Fibroblast of skin of scalp (primary cell): ENCODE measurements around the gene HIRA.
A peak's percentile ranks its signal among the peaks of the same experiment; 100 is the strongest.
"Not testable (repeated sequence)": the region's sequence is repeated elsewhere in the genome, so short reads cannot be mapped to it uniquely, and the experiment has no call there.

Source experiments
- DNase-seq: peaks from one replicate; pipeline ENCODE4 v3.0.0-alpha.2; 2013

The HIRA gene

DNA sequence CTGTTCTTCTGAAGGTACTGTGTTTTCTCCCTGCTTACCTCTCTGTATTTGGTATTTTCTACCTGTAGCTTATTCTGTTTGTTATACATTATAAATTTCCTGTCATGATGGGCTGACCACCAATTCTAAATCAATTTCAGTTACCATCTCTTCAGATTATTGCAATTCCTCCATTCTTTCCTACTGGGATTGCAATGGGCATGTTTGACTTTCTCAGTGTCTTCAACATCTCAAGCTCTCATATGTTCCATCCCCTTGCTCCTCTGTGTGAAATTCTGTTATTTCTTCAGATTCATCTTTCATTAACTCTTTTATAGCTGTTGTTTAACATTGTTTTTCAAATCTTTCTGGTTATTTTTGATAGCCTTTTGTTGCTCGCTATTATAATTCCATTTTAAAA is 31.5 kb upstream of the HIRA start:
- DNase-seq, result no peak

DNA sequence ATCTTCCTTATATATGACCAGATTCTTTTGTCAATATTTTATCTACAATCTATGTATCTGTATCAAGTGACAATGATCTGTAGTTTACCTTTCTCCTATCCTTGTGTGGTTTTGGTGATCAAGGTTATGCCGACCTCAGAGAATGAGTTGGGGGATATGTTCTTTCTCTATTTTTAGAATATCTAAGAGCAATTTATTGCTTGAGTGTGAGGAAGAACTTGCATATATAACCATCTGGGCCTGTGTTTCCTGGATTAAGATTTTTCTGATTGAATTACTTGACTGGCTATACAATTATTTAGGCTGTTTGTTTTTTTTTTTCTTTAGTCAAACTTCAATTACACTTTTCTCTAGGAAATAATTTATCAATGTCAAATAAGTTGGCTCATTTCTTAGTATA is 30.0 kb upstream of the HIRA start:
- no peak for DNase-seq

DNA sequence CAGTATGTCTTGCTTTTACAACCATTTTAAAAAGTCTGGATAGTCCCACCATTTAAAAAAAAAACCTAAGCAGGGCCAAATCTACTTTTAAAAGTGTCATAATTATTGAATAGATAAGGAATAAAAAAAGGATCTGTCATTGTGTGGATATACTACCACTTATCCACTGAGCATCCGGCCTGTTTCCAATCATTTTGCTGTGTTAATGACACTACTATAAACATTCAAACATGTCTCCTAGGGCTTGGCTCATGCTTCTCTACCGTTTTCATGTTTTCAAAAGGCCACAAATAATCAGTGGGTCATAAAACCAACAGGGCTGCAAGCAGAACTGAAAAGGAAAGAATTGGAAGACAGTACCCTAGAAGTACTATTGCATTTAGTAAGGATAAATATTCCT is 28.5 kb upstream of the HIRA start:
- no peak for DNase-seq

DNA sequence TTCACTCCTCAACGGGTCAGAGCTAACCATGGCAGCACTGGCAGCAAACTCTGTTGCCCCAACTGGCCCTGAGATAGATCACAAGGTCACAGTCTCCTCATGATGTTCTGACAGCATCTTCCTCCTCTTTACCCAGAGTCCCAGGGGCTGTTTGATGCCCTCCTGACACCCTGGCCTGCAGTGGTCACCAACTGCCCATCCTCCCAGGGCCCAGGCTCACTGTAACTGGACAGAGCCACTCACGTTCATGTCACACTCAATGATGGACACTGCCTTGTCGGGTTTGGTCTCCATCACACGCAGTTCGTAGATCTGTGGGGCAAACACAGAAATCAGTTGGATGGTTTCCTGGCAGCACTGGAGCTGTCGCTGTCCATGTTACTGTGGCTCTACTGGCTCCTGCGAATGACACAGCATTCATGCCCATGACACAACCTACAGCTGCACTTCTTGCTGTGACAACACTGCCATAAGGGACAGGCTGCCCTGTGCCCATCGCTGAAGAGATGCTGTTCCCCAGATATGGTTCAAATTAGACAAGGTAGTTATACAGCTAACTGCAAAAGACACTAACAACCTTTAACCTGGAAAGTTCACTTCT is 26.4 kb upstream of the HIRA start:
- DNase-seq, result no peak

DNA sequence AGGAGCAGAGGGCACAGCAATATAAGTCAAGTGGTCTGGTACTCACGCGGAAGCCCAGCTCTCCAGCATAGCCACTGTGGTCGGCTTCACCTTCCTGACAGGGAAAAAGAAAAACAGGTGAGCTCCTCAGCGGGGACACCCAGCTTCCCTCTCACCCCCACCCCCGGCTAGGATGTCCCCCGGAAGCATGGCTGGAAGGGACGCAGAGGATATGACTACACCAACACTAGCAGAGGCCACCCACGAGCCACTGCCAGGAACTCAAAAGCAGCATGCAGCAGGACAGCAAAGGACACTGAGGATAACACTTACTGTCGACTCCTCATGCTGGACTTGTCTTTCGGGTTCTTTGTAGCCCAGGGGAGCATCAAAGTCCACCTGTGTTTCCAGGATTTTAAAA is 25.0 kb upstream of the HIRA start:
- no peak for DNase-seq

DNA sequence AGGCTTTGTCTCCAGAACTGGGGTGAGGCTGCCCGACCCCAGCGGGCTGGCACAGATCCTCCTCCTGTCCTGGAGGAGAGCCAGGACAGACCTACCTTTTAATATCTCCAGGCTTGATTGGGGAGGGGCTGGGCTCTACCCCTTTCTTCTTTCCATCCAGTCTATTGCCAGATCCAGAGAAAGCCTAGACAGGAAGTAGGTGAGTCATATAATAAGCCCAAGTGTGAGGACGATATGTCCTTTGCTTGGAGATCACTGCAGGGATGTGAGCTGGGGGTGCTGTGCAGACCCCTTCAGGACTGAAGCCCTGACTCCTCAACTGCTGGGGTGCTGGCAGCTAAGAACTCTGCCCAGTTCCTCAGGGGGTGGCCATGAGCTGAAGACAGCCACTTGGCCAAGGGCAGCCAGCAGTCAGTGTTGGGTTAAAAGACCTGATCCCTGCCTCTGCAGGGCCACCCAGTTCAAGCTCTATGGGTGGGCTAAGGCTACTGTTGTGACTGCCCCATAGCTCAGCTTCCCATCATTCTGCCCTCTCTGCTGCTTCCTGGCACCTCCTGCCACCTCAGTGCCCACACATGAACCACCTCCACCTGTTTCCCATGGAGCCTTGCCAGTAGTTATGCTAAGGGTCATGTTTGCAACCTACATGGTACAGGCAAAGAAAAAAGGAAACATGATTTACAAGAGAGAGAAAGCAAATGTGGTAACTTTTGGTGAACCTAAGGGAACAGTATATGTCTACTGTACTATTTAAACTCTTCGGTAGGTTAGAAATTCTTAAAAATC is 24.2 kb upstream of the HIRA start:
- no peak for DNase-seq

DNA sequence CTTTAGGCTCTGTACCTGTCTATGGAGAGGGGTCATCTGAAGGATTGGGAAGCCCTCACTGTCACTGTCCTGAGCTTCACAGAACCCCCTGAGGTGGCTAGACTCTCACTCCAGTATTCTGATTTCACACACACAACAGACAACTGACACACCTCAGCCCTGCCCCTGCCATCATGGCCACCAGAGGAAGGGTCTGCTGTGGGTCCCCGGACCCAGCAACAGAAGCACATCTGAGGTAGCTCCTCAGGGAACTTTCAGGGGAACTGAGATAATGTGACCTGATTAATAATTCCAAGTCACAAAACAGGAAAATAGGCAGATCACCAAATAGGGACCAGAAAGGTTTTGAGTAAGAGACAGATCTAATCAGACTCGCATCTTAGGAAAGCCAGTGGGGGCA is 23.5 kb upstream of the HIRA start:
- DNase-seq, result no peak

DNA sequence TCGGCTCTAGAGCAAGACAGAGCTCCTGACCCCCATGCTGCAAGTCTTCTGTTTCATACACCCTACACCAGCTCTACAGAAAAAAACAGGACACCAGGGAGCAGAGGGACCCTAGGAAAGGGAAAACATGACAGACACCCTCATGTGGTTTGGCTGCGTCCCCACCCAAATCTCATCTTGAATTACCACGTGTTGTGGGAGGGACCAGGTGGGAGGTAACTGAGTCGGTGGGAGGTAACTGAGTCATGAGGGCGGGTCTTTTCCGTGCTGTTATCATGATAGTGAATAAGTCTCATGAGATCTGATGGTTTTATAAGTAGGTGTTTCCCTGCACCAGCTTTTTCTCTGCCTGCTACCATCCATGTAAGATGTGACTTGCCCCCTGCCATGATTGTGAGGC is 22.6 kb upstream of the HIRA start:
- DNase-seq, result no peak

DNA sequence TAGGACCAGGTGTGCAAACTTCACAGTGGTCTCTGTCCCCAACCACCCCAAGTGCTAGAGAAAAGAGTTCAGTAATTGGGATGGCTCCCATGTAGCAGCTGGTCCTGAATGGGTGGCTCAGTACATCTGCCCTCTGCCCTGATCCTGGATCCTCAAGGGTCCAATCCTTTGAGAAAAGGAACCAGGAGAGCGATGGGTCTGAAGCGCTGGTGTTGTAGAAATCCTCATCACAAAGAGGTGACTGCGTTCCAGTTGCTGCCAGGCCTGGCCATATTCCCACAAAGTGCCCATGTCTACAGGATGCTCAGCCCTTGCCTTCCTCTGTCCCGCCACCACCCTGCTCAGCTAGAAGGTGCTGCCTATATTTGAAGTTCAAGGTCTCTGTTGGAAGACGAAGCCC is 22.2 kb upstream of the HIRA start:
- DNase-seq, result no peak

DNA sequence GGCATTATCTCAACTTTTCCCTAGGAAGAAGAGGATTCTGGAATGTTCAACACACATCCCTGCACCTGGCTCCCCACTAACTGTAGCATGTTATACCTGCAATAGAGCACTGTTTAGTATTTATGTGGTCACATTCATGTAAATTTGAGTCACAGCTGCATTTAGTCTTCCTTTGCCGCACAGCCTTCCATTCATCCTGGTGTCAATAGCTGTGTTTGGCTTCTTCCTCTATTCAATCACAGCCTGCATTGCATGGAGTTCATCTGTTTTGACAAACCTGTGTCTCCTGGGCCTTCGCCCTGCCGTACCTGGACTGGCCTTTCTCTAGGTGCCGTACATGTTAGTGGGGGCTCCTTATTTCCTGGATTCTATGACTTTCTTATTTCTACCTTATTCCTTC is 20.0 kb upstream of the HIRA start:
- DNase-seq, result no peak

DNA sequence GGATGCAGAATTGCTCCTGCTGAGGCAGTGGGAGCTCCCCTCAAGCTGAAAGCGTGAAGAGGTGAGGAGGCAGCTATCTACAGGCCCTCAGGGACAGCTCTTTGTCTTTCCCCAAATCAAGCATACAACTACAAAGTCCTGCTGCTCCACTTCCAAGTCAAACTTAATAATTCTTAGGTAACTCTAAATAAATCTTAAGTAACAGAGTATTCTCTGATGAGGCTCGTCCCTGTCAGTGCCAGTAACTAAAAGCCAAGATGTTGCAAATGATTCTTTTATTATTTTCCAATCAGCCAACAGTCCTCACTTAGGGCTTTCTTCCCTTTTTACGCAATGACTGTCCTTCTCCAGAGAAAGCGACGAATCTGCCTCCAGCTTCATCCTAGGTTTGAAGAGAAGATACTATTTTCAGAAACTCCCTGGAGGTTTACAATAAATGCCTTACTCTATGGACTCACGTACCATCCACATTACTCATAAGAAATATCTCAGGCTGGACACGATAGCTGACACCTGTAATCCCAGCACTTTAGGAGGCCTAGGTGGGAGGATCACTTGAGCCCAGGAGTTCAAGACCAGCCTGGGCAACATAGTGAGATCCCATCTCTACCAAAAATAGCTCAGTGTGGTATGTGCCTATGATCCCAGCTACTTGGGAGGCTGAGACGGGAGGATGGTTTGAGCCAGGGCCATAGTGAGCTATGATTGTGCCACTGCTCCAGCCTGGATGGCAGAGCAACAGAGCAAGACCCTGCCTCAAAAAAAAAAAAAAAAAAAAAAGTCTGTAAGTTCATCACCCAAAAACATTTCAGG is 19.0 kb upstream of the HIRA start:
- DNase-seq, result no peak

DNA sequence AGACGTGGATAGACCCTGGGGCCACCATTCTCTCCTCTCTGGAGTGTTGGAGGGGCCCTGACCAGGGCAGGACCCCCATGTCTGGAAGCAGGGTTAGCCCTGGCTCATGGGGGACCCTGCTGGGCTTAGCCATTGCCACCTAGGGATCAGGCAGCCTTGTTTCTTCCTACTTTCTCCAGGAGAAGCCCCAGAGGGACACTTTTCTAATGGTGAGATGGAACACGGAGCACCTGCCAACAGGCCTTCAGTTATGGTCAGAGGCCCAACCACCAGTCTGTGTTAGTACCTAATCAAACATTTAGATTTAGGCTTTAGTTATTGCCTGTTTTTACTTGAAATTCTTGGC is 17.9 kb upstream of the HIRA start:
- DNase-seq, result no peak

DNA sequence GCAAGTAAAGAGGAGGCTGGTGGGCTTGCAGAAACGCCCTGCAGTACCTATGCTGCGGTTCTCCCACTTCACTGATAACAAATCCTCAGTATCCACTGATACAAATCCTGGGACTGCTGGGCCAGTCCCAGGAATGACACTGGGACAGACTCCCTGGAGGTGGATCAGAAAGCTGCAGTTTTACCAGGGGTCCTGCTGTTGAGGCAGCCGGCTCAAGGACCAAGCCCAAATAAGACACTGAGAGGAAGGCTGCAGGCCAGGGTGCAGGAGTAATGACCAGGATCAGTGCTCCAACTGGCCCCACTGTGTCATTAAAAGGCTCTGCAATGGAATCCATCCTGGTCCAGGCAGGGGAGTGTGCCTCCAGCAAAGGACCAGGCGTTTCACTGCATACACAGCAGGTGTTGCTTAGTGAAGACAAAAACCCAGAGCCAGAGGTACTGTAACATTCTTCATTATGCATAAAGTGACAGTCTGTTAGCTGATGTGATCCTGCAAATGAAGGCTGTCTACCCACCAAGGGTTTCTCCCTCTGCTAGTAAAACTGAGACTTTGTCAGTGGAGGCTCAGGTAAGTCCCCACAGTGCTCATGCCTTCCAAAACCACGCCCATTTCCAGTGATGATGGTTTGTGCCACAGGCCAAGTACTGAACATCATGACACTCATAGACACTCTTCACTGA is 17.3 kb upstream of the HIRA start:
- no peak for DNase-seq

DNA sequence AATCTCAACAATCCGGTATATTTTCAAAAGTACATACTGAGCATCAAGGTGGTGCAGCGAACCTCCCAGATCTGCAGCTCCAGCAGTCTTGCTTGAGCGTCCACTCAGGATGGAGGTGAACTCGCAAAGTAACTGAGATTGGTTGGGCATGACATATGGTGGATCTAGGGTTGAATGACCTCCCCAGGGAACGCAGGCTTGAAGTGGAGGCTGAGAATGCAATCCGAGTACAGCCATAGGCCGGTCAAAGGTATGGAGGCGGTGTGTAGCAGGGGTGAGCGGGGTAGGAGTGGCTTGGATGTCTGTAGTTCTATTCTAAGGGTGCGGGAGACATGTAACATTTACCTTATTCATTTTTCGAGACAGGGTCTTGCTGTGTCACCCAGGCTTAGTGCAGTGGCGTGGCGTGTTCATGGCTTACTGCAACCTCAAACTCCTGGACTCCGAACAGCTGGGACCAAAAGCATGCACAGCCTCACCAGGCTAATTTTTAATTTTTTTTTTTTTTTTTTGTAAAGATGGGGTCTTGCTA is 16.6 kb upstream of the HIRA start:
- DNase-seq, result peak; percentile 70

DNA sequence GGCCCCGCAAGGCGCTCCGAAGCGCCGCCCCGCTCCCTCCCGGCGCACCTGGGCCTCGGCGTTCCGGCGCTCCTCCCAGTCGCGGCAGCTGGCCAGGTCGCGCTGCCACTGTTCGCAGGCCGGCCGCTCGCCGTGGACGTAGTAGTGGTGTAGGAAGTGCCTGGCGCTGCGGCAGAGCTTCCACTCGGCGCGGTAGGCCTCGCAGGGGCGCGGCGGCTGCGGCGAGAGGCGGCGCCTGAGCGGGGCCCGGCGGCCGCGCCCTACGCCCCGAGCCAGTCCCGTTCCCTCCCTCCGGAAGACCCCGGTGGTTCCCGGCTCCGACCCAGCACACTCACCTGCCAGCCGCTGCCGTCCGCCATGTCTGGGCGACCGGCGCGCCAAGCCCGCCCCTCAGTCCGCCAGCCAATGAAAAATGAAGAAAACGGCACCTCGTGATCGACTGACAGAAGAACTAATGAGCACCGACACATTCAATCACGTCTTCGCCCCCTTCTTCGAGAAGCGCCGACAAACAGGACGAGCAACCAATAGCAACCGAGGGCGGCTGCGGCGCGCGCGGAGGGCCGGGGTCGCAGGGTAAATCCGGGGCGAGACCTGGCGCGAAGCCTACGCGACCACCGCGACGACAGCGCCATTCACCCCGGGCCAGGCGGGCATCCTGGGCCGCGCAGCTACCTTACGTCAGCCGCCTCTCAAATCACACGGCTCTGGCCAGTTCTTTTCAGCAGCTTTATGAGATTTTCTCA is 16.0 kb upstream of the HIRA start, which contains the start of gene C22orf39:
TSS of gene C22orf39 (minus strand) at position 382 of the 746 bp plus-strand sequence. CDS start at position 359, 23 bp downstream.
- DNase-seq, result peak; percentile 92

DNA sequence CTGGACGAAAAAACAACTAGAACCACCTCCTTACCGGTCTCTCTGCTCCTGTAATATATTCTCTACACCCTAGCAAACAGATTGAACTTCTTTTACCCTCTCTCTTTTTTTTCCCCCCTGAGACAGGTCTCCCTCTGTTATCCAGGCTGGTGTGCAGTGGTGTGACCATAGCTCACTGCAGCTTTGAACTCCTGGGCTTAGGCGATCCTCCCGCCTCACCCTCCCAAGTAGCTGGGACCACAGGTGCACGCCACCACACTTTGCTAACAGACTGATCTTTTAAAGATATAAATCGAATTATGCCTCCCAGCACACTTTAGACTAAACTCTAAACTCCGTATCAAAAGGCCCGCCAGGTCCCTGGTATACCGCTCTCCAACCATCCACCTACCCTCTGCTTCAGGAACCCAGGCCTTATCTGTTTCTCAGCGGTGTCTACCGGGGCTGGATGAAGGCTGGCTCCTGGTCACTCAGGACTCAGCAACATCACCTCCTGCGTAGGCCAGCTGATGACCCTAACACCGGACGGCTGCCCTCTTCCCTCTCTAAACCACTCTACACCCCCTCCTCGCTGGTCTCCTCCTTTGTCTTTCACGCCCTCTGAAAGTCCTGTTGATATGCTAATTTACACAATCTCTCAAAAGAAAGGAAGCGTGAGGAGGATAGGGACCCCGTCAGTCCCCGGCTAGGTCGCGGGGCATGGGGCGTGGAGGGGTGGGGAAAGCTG is 15.2 kb upstream of the HIRA start:
- no peak for DNase-seq

DNA sequence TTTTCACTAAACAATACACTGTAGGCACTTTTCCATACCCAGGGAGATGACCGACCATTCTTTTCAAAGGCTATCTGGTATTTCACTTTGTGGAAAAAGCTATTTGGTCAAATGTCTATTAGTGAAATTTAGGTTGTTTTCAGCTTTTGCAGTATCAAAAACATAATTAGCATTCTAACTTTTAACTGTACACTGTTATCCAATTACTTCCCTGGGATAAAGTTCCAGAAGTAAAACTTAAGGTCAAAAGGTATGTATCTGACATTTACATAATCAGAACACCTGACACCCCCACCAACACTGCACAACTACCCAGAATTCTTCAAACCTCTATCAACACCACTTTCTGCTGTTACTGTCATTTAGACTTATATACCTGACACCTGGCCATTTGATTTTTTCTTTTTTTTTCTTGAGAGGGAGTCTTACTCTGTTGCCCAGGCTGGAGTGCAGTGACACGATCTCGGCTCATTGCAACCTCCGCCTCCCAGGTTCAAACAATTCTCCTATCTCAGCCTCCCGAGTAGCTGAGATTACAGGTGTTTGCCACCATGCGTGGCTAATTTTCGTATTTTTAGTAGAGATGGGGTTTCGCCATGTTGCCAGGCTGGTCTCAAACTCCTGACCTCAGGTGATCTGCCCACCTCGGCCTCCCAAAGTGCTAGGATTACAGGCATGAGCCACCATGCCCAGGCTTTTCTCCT is 13.9 kb upstream of the HIRA start:
- DNase-seq, result not testable (repeated sequence)

DNA sequence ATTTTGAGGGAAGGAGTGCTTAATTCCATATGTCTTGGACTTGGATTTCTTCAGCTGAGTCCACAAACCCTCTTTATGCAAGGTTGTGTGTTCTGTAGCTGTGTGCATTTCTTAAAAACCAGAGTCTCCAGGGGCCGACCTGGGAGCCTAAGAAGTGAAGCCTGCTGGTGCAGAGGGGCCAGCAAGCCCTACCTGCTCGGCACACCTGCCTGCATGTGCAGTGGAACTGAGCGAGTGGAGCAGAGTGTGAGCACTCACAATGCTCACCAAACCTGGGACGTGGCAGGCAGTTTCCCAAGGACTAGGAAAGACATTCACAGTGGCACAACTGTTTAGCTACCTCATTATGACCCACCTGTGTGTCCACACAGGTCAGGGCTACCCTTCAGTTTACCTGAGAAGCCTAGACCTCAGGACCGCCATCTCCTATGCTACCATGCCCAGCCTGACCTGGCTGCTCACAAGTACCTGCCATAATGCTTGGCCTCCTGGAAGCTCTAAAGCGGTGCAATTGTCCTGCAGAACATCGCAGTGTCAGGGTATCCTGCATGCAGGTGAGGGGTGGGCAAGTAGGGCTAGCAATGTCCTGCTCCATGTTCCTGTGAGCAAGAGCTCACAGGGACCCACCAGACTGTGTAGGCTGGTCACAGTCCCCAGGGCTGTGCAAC is 12.1 kb upstream of the HIRA start:
- no peak for DNase-seq

DNA sequence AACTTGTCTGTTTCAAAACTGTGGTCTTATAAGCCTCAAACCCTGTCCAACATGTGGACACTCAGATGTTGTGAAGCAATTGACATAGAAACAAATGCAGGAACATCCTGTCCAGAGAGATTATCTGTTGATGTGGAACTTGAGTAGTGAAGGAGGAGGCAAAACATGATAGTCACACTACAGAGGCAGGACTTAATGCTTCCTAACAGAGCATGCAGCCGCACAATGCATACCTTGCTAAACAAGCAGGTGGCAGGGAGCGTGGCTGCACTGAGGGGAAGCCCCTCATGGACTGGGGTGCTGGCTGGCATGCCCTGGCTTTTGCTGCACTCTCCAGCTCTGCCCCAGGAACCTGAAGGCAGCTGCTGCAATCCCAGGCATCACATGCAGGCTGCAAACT is 10.6 kb upstream of the HIRA start:
- DNase-seq, result no peak
